GM10248 (cell line): Measurements from ENCODE around the gene TTC34.

Experiments
- CTCF ChIA-PET: fragments of 300-600 bp; sonication (Branson Sonifier 250); formaldehyde crosslinking; extraction: SDS; loops from one replicate; lab custom pipeline; 2021; ENCODE audit warnings: antibody characterized with exemption; lab: Yijun Ruan, JAX
- POLR2A ChIA-PET: fragments of 350-650 bp; sonication (Branson Sonifier 250); formaldehyde crosslinking; extraction: SDS; loops from one replicate; lab custom pipeline; 2020; ENCODE audit warnings: antibody characterized with exemption; lab: Yijun Ruan, JAX
- DNase-seq: peaks from one replicate; pipeline ENCODE4 v3.0.0; 2012; ENCODE audit errors: extremely low spot score
- TF ChIP-seq, protein P1 (sequence below): IDR thresholded peaks from 2 replicates; pipeline ENCODE4 v1.5.1; 2012; ENCODE audit warnings: mild to moderate bottlenecking, low read depth; ENCODE audit errors: extremely low read depth, missing control alignments, control extremely low read depth

The TTC34 gene

GRCh38 chr1:2822621-2823145 lies 21.2 kb upstream of the TTC34 start:
- DNase-seq = no peak
- TF ChIP-seq, protein P1, sequence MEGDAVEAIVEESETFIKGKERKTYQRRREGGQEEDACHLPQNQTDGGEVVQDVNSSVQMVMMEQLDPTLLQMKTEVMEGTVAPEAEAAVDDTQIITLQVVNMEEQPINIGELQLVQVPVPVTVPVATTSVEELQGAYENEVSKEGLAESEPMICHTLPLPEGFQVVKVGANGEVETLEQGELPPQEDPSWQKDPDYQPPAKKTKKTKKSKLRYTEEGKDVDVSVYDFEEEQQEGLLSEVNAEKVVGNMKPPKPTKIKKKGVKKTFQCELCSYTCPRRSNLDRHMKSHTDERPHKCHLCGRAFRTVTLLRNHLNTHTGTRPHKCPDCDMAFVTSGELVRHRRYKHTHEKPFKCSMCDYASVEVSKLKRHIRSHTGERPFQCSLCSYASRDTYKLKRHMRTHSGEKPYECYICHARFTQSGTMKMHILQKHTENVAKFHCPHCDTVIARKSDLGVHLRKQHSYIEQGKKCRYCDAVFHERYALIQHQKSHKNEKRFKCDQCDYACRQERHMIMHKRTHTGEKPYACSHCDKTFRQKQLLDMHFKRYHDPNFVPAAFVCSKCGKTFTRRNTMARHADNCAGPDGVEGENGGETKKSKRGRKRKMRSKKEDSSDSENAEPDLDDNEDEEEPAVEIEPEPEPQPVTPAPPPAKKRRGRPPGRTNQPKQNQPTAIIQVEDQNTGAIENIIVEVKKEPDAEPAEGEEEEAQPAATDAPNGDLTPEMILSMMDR = no peak

GRCh38 chr1:2821966-2822620 lies 20.6 kb upstream of the TTC34 start:
- ChIA-PET POLR2A (no interaction called here), CTCF (no interaction called here)
- no peak for DNase-seq
- TF ChIP-seq, protein P1 = peak; percentile 26

More at GRCh38 chr1:2822621-2823145, 21.2 kb upstream of the TTC34 start:
- ChIA-PET CTCF (no interaction called here), POLR2A (no interaction called here)

DNA sequence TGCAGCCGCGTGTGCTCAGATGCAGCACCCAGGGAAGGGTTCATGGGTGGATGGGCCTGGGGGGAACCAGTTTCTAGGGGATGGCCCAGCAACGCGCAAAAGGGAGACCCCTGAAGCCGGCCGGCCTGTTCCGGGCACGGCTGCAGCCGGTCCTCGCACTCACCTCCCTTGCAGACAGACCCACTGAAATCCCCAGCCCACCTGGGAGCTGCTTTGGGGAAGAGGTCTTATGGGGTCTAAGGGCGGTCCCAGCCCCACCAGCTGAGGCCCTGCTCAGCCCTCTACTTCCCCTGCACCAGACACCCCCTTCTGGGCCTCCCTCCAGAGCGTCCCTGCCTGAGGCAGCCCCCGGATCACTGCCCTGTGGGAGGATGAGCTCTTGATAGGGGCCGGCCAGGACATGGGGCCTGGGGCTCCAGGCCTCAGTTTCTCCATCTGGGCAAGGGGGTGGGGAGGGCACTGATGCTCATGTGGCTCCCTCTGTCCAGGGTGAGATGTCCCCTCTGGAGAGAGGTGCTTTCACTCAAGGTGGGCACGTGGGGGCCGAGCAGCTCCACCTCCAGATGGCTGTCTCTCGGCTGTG lies 20.0 kb upstream of the TTC34 start:
- DNase-seq = no peak
- ChIA-PET POLR2A (no interaction called here), CTCF (no interaction called here)
- TF ChIP-seq, protein P1 = no peak

DNA sequence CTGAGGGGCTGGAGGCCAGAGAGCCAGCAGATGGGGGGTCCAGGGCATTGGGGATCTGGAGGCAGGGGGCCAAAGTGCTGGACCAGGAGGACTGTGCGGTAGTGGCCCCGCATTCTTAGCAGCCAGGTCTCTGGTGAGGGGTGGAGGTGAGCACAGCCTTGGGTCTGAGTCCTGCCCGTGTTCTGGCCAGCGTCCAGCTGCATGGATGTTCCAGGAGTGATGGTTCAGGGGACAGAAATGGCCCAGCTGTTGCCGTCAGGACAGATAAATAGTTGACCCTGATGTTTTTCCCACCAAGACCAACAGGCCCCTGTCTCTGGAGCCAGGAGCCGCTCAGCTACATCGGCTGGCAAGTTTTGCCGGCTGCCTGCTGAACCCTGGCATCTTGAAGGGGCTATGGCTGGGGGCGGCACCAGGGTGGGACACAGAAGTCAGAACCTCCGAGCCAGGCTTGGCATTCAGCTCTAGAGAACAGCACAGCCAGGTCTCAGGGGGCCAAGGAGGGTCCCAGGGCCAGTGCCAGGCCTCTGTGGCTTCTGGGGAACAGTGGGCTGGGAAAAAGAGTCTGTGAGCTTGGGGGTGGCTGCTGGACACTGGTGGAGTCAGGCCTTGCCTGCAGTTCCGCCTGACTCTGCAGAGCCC lies 19.4 kb upstream of the TTC34 start:
- CTCF ChIA-PET = no interaction called here
- POLR2A ChIA-PET = no interaction called here
- TF ChIP-seq, protein P1 = no peak
- DNase-seq = no peak

DNA sequence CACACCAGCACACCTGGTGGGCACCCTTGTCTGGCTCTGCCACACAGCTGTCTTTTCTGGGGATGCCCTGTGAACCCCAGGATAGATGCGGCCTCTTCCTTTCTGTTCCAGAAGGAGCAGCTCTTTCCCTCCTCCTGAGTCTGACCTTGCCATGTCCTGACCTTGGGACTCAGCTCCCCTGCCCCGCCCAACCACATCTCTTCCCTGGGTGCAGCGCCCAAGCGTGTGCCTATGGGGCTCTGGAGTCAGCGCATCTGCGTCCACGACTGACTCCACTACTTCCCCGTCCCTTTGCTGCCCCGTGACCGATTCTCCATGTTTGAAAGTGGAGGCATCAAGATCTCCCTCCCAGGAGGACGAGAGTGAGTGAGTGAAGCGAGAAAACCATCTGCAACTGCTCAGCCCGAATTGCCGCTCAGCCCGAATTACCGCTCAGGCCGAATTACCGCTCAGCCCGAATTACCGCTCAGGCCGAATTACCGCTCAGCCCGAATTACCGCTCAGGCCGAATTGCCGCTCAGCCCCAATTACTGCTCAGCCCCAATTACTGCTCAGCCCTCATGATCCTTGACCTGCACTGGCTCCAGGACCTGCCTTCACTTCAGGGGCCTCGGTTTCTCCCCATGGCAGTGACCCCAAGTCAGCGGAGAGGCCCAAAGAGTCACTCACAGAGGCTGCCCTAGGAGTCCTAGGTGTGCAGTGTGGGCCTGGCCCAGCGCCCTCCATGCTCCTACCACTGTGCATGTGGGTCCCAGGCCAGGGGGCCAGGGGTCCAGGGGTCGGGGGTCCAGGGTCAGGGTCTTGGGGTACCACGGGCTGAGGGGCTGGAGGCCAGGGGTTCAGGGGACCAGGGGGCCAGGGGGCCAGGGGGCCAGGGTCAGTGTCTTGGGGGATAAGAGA lies 18.6 kb upstream of the TTC34 start:
- TF ChIP-seq, protein P1 = no peak
- ChIA-PET CTCF (no interaction called here), POLR2A (no interaction called here)
- DNase-seq = no peak

DNA sequence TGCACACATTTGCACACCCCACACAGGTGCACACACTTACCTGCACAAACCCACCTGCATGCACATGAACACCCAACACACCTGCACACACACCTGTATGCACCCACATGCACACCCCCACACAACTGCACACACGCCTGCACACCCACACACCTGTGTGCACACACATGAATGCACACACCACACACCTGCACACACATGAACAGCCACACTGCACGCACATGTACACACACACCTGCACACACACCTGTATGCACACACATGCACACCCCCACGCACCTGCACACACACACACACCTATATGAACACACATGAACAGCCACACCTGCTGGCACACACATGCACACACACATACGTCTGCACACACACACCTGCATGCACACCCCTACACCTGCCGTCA lies 17.9 kb upstream of the TTC34 start:
- DNase-seq = no peak
- ChIA-PET POLR2A (no interaction called here), CTCF (no interaction called here)
- TF ChIP-seq, protein P1 = no peak
